Left forelimb (tissue), 1 donor: Measurements from ENCODE around the gene BRAF.
A peak's percentile ranks its signal among the peaks of the same experiment; 100 is the strongest.
"Not testable (repeated sequence)": the region's sequence is repeated elsewhere in the genome, so short reads cannot be mapped to it uniquely, and the experiment has no call there.

Experiments used
- DNase-seq: peaks from one replicate; pipeline ENCODE4 v3.0.0-alpha.2; 2018; ENCODE audit warnings: low spot score

Gene BRAF

DNA sequence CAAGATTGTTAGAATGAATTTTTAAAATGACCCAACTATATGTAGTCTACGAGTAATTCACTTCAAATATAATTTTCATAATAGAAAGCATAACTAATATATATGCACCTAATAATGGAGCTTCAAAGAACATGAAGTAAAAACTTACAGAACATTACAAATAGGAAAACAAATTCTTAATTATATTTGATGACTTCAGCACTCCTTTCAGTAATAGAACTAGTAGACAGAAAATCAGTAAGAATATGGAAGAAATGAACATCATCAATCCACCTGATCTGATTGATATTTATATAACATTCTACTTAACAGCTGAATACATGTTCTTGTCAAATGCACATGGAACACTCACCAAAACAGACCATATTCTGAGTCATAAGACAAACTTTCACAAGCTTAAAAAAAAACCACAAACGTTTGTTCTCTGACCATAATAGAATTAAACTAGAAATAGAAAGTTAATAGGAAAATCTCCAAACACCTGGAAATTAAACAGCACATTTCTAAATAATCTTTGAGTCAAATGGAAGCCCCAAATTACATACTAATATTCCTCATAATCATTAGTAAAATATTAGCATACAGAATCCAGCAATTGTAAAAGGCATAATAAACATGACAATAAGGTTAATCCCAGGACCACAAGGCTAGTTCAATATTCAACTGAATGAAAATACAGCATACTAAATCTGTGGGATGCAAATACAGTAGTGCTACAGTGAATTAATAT is 48.0 kb downstream of the BRAF start:
- DNase-seq = no peak

DNA sequence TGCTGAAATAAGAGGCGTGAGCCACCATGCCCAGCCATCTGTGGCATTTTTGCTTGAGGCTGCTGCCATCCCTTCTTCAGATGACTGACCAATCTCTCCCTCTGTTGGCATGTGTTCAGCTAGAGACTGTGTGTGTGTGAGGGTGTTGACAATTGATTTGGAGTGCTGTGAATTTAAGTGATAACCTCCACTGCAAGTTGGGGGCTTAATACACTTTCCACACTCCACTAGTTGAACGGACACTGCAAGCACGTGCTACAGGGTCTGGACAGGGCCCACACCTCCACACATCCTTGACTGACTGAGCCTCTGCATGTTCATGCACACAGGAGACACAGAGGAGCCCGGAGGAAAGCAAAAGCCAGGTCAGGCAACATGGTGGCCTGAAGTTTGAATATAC is 51.3 kb downstream of the BRAF start:
- no peak for DNase-seq

DNA sequence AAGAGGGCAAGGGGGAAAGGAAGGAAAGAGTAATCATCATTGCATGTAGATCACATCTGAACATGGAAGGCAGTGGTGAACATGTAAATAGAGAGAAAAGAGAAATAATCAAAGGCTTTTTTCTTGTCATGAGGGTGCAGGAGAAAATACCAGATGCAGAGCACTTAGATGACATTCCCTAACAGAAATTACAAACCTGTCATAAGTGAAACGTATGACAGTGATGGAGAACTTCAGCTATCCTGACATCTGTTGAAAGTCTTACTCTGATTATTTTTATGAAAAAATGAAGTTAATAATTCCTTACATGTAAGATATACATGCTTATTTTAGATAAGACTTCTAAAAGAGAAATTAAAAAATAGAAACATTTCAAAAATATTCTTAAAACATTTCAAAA is 54.7 kb downstream of the BRAF start:
- no peak for DNase-seq

DNA sequence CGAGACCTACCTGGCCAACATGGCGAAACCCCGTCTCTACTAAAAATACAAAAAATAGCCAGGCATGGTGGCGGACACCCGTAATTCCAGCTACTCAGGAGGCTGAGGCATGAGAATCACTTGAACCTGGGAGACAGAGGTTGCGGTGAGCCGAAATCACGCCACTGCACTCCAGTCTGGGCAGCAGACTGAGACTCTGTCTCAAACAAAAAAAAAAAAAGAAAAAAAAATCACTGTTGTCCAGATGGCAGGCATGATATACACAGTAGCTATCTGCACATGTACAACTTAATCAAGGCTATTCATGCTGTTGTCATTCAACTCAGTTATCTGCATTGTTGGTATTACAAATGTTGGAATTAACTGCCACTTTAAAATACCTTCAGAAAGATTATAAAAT is 55.3 kb downstream of the BRAF start:
- DNase-seq = no peak

DNA sequence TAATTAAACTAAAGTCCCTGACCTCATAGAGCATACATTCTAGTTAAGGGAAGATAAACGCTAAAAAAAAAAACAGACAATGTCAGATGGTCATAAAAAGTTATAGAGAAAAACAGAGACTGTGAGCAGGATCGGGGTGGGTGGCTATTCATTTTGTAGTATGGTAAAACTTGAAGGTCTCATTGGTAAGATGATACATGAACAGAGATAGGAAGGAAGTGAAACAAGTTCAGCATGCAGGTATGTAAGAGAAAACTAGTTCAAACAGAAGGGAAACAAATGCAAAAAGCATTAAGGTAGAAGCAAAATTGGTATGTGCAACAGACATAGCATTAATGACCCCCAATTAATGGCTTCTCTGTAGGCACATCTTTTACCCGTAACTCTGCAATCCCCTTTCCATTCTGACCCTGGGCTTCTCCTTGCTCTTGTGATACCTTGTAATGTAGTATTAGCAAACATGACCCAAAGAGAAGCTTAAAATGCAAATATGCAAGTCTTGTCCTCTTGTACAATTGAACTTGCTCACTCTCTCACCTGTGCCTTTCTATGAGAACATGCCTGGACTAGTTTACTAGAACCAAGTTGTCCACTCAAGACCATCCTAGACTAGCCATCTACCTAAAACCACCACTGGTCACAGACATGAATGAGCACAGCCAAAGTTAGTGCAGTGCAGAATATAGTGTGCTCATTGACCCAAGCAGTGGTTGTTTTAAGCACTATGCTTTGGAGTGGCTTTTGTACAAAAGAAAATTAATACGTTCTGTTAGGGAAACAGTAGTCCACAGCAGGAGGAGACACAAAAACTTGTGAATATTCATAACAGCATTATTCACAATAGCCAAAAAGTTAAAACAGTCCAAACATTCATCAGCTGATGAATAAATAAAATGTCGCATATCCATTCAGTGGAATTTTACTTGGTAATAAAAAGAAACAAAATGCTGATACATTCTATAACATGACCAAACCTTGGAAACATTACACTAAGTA is 57.0 kb downstream of the BRAF start:
- no peak for DNase-seq

DNA sequence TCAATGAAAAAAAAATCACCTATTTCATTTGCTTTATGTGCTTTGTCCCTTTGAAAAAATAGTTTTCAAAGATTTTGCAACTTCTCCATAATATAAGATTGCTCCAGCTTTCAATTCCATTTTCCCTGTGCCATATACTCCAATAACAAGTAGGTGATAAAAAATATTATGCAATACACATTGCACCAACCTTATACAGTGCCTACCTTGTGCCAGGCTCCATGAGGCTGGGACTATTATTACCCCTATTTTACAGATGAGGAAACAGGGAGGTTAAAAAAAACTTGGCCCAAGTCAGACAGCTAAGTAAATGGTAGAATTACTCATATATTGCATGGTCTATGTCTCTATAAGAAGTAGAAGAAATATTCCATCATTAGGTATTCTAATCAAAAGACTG is 57.8 kb downstream of the BRAF start:
- no peak for DNase-seq

DNA sequence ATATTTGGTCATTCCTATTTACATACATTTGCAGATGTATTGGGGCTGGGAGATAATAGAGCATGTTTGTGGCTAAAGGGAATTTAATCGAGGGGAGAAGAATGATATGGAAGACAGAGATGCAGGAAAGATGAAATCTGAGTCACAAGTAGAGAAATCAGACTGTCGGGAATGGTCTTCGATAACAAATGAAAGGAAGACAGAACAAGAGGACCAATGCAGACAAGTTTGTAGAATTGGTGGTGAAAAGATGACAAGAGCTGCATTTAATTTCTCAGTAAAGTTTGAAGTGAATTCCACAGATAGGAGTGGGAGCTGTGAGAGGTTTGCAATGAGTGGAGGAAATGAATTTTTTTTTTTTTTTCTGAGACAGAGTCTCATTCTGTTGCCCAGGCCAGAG is 60.0 kb downstream of the BRAF start:
- no peak for DNase-seq

DNA sequence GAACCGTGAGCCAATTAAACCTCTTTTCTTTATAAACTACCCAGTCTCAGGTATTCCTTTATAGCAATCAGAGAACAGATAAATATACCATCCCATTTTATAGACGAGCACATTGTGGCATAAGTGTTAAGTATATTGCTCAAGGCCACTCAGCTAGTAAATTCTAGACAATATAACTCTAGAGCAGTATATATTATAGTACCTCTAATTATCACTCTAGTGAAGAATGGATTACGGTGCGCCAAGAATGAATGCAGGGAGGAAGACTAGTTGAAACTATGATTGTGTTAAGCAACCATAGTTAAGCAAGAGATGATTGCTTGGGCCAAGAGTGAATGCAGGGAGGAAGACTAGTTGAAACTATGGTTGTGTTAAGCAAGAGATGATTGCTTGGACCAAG is 60.9 kb downstream of the BRAF start:
- DNase-seq = no peak

DNA sequence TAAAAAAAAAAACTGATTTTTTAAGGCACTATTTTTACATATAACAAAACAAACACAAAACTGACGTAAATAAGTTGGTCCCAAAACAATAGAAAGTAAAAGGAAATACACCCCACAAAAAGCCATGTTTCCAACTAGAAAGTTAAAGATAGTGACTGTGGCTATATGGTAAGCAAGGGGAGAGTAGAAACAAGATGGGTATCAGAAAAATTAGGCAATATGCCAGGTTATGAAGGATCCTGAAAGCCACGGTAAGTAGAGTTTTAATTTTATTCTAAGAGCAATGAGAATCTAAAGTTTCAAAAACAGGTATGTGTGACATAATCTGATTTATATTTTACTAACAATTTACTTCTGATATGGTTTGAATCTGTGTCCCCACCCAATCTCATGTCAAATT is 61.5 kb downstream of the BRAF start:
- no peak for DNase-seq

DNA sequence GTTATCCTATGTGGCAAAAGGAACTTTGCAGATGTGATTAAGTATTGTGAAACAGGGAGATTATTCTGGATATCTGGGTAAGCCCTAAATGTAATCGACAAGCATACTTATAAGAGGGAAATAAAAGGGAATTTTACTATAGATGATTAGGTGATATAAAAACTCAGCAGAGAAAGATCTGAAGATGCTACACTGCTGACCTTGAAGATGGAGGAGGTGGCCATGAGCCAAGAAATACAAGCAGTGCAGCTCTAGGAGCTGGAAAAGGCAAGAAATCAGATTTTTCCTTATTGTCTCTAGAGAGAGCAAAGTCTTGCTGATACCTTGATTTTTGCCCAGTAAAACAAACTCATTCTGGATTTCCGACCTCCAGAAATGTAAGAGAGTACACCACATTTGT is 67.7 kb downstream of the BRAF start:
- DNase-seq = no peak

DNA sequence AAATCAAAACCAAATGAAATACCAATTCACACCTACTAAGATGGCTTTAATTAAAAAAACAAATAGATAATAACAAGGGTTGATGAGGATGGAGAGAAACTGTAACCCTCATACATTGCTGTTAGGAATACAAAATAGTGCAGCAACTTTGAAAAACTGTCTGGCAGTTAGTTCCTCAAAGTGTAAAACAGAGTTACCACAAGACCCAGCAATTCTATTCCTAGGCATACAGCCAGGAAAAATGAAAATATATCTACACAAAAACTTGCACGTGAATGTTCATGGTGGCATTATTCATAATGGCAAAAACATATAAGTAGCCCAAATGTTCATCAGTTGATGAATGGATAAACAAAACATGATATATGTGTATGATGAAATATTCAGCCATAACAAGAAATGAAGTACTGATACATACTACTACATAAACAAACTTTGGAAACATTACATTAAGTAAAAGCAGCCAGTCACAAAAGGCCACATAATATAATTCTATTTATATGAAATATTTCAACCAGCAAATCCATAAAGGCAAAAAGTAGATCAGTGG is 83.5 kb downstream of the BRAF start:
- no peak for DNase-seq

DNA sequence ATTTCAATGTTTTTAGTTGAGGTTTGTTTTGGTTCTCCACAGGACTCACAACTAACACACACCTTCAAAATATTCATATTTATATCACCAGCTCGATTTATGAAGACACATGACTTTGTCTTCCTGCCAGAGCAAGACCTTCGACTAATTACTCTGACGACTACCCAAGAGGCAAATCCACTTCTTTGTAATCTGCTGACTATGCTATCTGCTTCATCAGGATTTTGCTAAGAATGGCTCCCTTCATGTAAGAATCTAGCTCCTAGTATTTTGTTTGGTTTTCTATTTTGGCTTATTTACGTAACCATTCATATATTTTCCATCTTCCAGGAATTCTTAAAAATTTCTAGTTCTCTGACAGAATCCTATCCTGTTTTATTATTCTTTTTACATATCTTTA is 93.0 kb downstream of the BRAF start:
- DNase-seq = no peak

DNA sequence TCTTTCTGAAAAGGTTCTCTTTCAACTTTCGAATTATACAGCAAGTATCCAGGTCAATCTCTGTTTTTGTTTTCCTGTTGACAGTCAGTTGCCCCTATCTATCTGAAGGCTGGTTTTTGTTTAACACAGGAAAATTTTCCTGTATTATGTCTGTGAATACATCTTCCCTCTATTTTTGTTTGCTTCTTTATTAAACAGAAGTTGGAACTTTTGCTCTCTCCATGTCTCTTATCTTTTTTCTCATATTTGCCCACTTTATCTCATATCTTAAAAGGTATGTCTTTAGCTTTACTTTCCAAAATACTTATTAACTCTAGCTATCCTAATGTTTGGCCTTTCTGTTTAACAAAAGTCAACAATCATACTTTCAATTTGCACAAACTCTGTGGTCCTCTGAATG is 95.0 kb downstream of the BRAF start:
- no peak for DNase-seq

DNA sequence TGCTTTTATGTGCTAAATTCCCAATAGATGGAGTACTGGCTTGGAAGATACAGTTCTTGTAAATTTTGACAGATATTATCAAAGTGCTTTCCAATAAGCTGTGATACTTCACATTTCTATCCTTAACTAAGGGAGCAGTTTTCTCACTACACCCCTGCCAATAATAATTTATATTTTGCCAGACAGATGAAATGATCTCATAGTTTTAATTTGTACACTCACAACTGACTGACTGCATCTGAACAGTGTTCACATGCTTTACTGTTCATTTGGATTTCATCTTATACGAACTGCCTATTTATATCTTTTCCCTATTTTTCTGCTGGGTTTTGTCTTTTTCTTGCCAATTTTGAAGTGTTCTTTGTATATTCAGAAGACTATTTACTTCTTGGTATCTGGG is 96.0 kb downstream of the BRAF start:
- DNase-seq = no peak

DNA sequence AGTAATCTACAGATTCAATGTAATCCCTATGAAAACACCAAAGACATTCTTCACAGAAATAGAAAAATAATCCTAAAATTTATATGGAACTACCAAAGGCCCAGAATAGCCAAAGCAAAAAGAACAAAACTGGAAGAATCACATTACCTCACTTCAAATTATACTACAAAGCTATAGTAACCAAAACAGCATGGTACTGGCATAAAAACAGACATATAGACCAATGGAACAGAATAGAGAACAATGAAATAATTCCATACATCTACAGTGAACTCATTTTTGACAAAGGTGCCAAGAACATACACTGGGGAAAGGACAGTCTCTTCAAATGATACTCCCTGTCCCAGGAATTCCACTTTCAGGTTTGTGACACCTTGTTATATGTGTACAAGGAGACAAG is 107.3 kb downstream of the BRAF start:
- not testable (repeated sequence) for DNase-seq

DNA sequence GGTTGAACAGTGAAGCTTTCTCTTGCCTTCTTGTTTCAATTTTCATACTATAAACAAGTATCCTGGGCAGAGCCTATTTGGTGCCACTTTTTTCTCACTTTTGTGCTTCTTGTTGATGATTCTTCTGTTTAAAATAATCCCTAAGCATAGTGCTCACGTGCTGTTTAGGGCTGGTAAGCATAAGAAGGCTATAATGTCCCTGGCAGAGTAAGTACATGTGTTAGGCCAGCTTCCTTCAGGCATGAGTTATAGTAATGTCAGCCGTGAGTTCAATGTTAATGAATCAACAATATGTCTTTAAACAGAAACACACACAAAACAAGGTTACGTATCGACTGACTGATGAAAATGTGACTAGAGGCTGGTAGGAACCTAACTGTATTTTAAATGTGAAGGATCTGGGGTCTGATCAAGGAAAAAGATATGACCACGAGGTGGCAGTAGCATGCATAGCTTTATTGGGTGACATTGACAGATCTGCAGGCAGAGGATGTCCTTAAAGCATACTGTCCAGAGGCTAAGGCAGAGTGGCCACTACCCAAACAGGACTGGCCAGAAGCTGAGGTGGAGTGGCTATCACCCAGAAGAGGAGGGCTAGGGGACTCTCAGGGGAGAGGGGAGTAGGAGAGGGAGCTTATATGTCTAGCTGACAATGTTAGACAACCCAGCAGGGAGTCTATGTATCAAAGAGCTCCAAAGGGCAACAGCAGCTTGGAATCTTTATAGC is 113.7 kb downstream of the BRAF start:
- DNase-seq = peak; percentile 62

DNA sequence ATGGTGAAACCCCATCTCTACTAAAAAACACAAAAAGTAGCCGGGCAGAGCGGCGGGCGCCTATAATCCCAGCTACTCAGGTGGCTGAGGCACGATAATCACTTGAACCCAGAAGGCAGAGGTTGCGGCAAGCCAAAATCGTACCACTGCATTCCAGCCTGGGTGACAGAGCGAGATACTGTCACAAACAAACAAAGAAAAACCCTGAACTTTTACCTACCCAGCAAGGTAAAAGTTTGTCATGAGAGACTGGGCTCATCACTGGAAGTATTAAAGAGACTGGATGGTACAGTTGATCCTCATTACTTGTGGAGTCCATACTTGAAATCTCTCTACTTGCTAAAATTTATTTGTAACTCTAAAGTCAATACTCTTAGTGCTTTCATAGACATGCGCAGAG is 114.3 kb downstream of the BRAF start:
- DNase-seq = no peak

DNA sequence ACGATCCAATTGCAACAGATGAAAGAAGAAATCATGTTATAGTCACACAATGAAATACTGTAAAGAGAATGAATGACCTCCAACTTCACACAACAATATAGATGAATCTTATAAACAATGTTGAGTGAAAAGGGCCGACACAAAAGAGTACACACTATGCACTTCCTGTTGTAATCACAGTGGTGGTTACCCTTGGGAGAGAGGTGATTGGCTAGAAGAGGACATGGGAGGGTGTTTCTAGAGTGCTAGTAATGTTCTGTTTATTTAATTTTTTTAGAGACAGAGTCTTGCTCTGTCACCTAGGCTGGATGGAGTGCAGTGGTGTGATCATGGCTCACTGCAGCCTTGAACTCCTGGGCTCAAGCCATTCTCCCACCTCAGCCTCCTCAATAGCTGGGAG is 145.8 kb downstream of the BRAF start:
- no peak for DNase-seq

DNA sequence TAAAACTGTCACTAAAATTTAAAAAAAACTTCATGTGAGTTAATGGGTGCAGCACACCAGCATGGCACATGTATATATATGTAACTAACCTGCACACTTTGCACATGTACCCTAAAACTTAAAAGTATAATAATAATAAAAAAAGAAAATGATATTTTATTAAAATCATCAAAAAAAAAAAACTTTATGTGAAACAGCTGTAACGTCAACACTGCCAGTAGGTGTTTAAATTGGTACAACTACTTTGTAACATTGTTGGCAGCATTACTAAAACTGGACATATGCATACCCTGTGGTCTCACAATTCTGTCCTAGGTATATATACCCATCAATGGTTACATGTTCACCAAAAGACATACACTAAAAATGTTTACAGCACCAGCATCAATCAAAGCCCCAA is 146.2 kb downstream of the BRAF start:
- no peak for DNase-seq

DNA sequence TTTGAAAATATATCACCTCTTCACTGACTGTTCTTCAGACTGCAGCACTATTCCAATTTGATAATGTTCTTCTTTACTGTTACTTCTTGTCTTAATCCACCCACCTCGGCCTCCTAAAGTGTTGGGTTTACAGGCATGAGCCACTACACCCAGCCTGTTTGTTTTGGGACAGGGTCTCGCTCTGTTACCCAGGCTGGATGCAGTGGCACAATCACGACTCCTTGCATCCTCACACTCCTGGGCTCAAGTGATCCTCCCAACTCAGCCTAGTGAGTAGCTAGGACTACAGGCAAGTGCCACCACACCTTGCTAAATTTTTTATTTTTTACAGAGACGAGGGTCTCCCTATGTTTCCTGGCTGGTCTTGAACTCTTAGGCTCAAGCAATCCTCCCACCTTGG is 150.4 kb downstream of the BRAF start:
- no peak for DNase-seq

DNA sequence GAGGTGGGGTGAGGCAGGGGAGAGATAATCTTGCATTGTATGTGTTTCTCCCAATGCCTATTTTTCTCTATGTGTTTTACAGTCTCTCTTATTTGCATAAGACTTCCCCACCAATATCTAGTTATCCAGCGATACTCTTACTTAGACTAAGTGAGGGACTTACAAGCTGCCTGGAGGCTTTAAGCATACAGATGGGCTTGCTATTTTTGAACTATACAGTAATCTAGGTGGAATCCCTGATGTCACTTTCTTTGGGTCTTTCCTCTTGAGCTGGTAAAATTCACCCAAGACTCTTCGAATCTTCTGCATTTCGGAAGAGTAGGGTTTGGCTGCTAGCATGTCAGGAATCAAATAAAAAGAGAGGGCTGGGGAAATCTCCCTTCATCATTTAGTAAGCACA is 151.6 kb downstream of the BRAF start:
- no peak for DNase-seq

DNA sequence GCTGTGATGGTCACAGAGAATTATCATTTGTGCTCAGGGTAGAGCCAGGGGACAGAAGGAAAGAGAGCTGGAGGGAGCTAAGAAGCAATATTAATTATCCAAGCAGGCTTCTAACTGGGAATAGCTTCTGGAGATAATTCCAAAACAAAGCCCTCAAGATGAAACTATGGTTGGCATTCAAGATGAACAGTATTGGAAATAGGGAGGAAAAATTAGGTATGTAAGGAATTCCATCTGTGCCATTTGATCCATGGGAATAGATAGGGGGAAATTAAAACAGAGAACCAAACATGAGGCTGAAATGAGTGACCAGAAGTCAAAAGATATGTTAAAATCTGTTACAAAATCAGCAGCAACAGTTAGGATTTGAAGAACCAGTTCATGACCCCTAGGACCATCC is 152.9 kb downstream of the BRAF start:
- no peak for DNase-seq
